CD14-positive monocyte (primary cell): ENCODE results near the gene TMEM192. TPM values are rescaled to one million over a fixed set of nuclear protein-coding genes. Genes with fewer than 3 reads are reported as not detected.

Experiments used
- DNase-seq, 3 donors: peaks; one replicate each; pipeline ENCODE4 v3.0.0-alpha.2; 2011 to 2022
- H2AFZ ChIP-seq: 2 replicates; pipeline ENCODE4 v1.6.0; 2012; ENCODE audit warnings: mild to moderate bottlenecking, low read depth, low read length, inconsistent platforms; ENCODE audit not compliant: insufficient read depth, poor library complexity, severe bottlenecking
- H3K27ac ChIP-seq, 2 donors: 1 replicate in 1 of 2; 2 replicates in 1 of 2; pipeline ENCODE4 v1.5.1; 2012 to 2013; ENCODE audit warnings: low read length in 2 of 2, control low read depth in 1 of 2, inconsistent platforms in 1 of 2, low read depth in 1 of 2, mild to moderate bottlenecking in 1 of 2
- H3K27me3 ChIP-seq, 2 donors: one replicate each; pipeline versions ENCODE4 v1.6.0 to v1.6.1; 2011 to 2013; ENCODE audit warnings: low read length in 2 of 2; ENCODE audit not compliant: control insufficient read depth in 2 of 2, insufficient read depth in 2 of 2
- H3K36me3 ChIP-seq, 2 donors: replicated peaks in 1 of 2; 1 replicate in 1 of 2; 2 replicates in 1 of 2; pipeline versions ENCODE4 v1.5.1 to v1.6.1; 2012 to 2013; ENCODE audit warnings: low read length in 2 of 2, control low read depth in 1 of 2, inconsistent platforms in 1 of 2, mild to moderate bottlenecking in 1 of 2; ENCODE audit not compliant: insufficient read depth in 2 of 2, control insufficient read depth in 1 of 2
- H3K4me1 ChIP-seq, 2 donors: 1 replicate in 1 of 2; 2 replicates in 1 of 2; pipeline versions ENCODE4 v1.5.1 to v1.6.1; 2012 to 2013; ENCODE audit warnings: low read length in 2 of 2, control low read depth in 1 of 2, inconsistent platforms in 1 of 2, mild to moderate bottlenecking in 1 of 2, moderate library complexity in 1 of 2; ENCODE audit not compliant: insufficient read depth in 2 of 2, control insufficient read depth in 1 of 2
- H3K4me2 ChIP-seq: replicated peaks from 2 replicates; pipeline ENCODE3; 2012; ENCODE audit warnings: low read length, moderate library complexity, mild to moderate bottlenecking; ENCODE audit not compliant: poor library complexity, severe bottlenecking; ENCODE audit errors: extremely low read depth
- H3K4me3 ChIP-seq, 3 experiments: fragments of 200-600 bp in 1 of 3; sonication (generic) in 1 of 3; replicated peaks in 1 of 3; 1 replicate in 2 of 3; 2 replicates in 1 of 3; pipeline ENCODE4 v1.5.1; 2011 to 2013; ENCODE audit warnings: low read length in 3 of 3, mild to moderate bottlenecking in 3 of 3, control low read depth in 2 of 3, low read depth in 2 of 3, inconsistent platforms in 1 of 3, moderate library complexity in 1 of 3
- H3K79me2 ChIP-seq: 2 replicates; pipeline ENCODE4 v1.6.0; 2012; ENCODE audit warnings: mild to moderate bottlenecking, control low read depth, inconsistent platforms, low read length, moderate library complexity; ENCODE audit not compliant: insufficient read depth
- H3K9ac ChIP-seq: 2 replicates; pipeline ENCODE4 v1.6.0; 2017; ENCODE audit warnings: low read length, mild to moderate bottlenecking; ENCODE audit not compliant: insufficient read depth, poor library complexity, severe bottlenecking
- H3K9me3 ChIP-seq, 2 donors: replicated peaks in 1 of 2; 1 replicate in 1 of 2; 2 replicates in 1 of 2; pipeline versions ENCODE4 v1.5.1 to v1.6.1; 2012 to 2013; ENCODE audit warnings: low read length in 2 of 2, control low read depth in 1 of 2; ENCODE audit not compliant: control insufficient read depth in 1 of 2, insufficient read depth in 1 of 2
- H4K20me1 ChIP-seq: 2 replicates; pipeline ENCODE4 v1.6.0; 2012; ENCODE audit warnings: mild to moderate bottlenecking, low read length, control low read depth, moderate library complexity; ENCODE audit not compliant: insufficient read depth
- H3K27ac Mint-ChIP-seq, 7 donors: one replicate each; pipeline ENCODE4 v1.8.0; 2020; ENCODE audit warnings: mild to moderate bottlenecking in 7 of 7, mixed read lengths in 7 of 7, moderate library complexity in 6 of 7, inconsistent platforms in 2 of 7
- H3K27me3 Mint-ChIP-seq, 3 donors: one replicate each; pipeline ENCODE4 v1.8.0; 2021 to 2022; ENCODE audit warnings: low read depth in 3 of 3, mild to moderate bottlenecking in 3 of 3, mixed read lengths in 3 of 3, moderate library complexity in 3 of 3, inconsistent platforms in 1 of 3
- H3K36me3 Mint-ChIP-seq, 2 donors: one replicate each; pipeline ENCODE4 v1.8.0; 2020; ENCODE audit warnings: mixed read lengths in 2 of 2, inconsistent platforms in 1 of 2, mild to moderate bottlenecking in 1 of 2
- H3K4me1 Mint-ChIP-seq: one replicate; pipeline ENCODE4 v1.8.0; 2020; ENCODE audit warnings: mild to moderate bottlenecking, mixed read lengths
- H3K4me3 Mint-ChIP-seq, 2 donors: one replicate each; pipeline ENCODE4 v1.8.0; 2020; ENCODE audit warnings: mild to moderate bottlenecking in 2 of 2, mixed read lengths in 2 of 2, moderate library complexity in 1 of 2
- H3K9me3 Mint-ChIP-seq, 7 donors: one replicate each; pipeline ENCODE4 v1.8.0; 2020 to 2022; ENCODE audit warnings: mixed read lengths in 7 of 7, mild to moderate bottlenecking in 6 of 7, moderate library complexity in 6 of 7, inconsistent platforms in 2 of 7
- WGBS: methylation state at CpG from one replicate; pipeline ENCODE4 v1.1.5; 2013; ENCODE audit warnings: missing lambda C conversion rate; ENCODE audit not compliant: insufficient coverage; 5-methylcytosine and 5-hydroxymethylcytosine counted together
- intact Hi-C, 2 donors: fragments of 100-400 bp; cut with micrococcal nuclease; formaldehyde crosslinking; loops; one replicate each; pipeline versions ENCODE4 v1.15.0 to v1.15.1; 2023
- polyA plus RNA-seq, 3 donors: library from polyadenylated mRNA; depleted of rRNA in 1 of 3; unstranded in 2 of 3; stranded (reverse) in 1 of 3; fragments of 300-500 nt in 2 of 3; fragments of >200 nt in 1 of 3; fragmentation: Illumina TruSeq in 2 of 3; gene quantifications; 1 replicate in 2 of 3; 2 replicates in 1 of 3; pipeline ENCODE4 v1.2.3, GENCODE V29; 2012 to 2021
- TF ChIP-seq, protein P1 (sequence below): fragments of 200-600 bp; IDR thresholded peaks from one replicate; pipeline ENCODE4 v1.8.0; 2022; ENCODE audit warnings: antibody characterized with exemption, mild to moderate bottlenecking

The TMEM192 gene
- polyA plus RNA-seq, 3 donors: 7.3 to 22.4 (median 15.5) TPM

- H3K4me3 Mint-ChIP-seq: peak overlapping the region; percentile 7 to 39
- Histone ChIP-seq H3K4me3 (no peak overlapping the region), H4K20me1 (no peaks in the 10 kb centered on the region), H3K4me2 (no peak overlapping the region), H3K4me1 (no peaks in the 10 kb centered on the region), H3K36me3 (no peaks in the 10 kb centered on the region), H3K79me2 (no peaks in the 10 kb centered on the region), H3K27ac (no peak overlapping the region), H3K9me3 (no peaks in the 10 kb centered on the region), H3K27me3 (no peaks in the 10 kb centered on the region), H3K9ac (no peak overlapping the region), H2AFZ (peak overlapping the region; percentile 41)
- WGBS: no CpG with 5 or more reads among the region's 5 CpGs
- H3K36me3 Mint-ChIP-seq: no peaks in the 10 kb centered on the region
- peaks cover 0 to 4% (median 2%) of the 10 kb centered on the region in 3 donors for H3K27me3 Mint-ChIP-seq
- intact Hi-C loops: loop anchor here in 1 of 2 donors (10.0 kb wide), 1 partner anchor 220 kb away; no protein-coding TSS in a partner anchor
- TF ChIP-seq, protein P1, sequence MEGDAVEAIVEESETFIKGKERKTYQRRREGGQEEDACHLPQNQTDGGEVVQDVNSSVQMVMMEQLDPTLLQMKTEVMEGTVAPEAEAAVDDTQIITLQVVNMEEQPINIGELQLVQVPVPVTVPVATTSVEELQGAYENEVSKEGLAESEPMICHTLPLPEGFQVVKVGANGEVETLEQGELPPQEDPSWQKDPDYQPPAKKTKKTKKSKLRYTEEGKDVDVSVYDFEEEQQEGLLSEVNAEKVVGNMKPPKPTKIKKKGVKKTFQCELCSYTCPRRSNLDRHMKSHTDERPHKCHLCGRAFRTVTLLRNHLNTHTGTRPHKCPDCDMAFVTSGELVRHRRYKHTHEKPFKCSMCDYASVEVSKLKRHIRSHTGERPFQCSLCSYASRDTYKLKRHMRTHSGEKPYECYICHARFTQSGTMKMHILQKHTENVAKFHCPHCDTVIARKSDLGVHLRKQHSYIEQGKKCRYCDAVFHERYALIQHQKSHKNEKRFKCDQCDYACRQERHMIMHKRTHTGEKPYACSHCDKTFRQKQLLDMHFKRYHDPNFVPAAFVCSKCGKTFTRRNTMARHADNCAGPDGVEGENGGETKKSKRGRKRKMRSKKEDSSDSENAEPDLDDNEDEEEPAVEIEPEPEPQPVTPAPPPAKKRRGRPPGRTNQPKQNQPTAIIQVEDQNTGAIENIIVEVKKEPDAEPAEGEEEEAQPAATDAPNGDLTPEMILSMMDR: no peak
- no peak overlapping the region for H3K27ac Mint-ChIP-seq
- H3K4me1 Mint-ChIP-seq: peaks cover 3% of the 10 kb centered on the region
- H3K9me3 Mint-ChIP-seq: peaks cover 0 to 5% (median 0%) of the 10 kb centered on the region in 7 donors
- DNase-seq: no peak
Measured at GRCh38 chr4:165124488-165124887, 11.8 kb upstream of the TMEM192 start.

- WGBS: no CpG with 5 or more reads among the region's 4 CpGs
- DNase-seq: no peak
- no peaks in the 10 kb centered on the region for H4K20me1 ChIP-seq
- no peak overlapping the region for H3K9ac ChIP-seq
- Mint-ChIP-seq H3K36me3 (no peaks in the 10 kb centered on the region), H3K4me1 (peaks cover 1% of the 10 kb centered on the region), H3K27me3 (peaks cover 0 to 6% (median 0%) of the 10 kb centered on the region in 3 donors), H3K4me3 (no peak overlapping the region), H3K9me3 (peaks cover 0 to 3% (median 0%) of the 10 kb centered on the region in 7 donors), H3K27ac (no peak overlapping the region)
- H3K4me2 ChIP-seq: no peak overlapping the region
- no peaks in the 10 kb centered on the region for H3K79me2 ChIP-seq
- H3K27me3 ChIP-seq: no peaks in the 10 kb centered on the region
- H3K4me1 ChIP-seq: peaks cover 3 to 4% of the 10 kb centered on the region in 2 donors
- no peaks in the 10 kb centered on the region for H3K9me3 ChIP-seq
- TF ChIP-seq, protein P1: no peak
- intact Hi-C loops: no loop called here
- H2AFZ ChIP-seq: peak overlapping the region; percentile 27
- H3K4me3 ChIP-seq: no peak overlapping the region
- H3K36me3 ChIP-seq: no peaks in the 10 kb centered on the region
- no peak overlapping the region for H3K27ac ChIP-seq
Measured at GRCh38 chr4:165118256-165118909, 5.7 kb upstream of the TMEM192 start.
